NT2/D1 (cell line): ENCODE data around the gene OR1S1.
"Not testable (repeated sequence)": the region's sequence is repeated elsewhere in the genome, so short reads cannot be mapped to it uniquely, and the experiment has no call there.

ENCODE experiments used
- DNase-seq: peaks from one replicate; pipeline ENCODE4 v3.0.0-alpha.2; 2011; ENCODE audit warnings: low read depth, low spot score
- H3K27me3 ChIP-seq: 2 replicates; pipeline ENCODE4 v1.6.0; 2011; ENCODE audit warnings: mild to moderate bottlenecking; ENCODE audit not compliant: insufficient read length, insufficient read depth
- H3K36me3 ChIP-seq: 2 replicates; pipeline ENCODE4 v1.6.1; 2011; ENCODE audit warnings: mild to moderate bottlenecking, low read length, mixed read lengths; ENCODE audit not compliant: insufficient read depth, insufficient read length
- H3K4me1 ChIP-seq: 2 replicates; pipeline ENCODE4 v1.5.1; 2011; ENCODE audit not compliant: insufficient read depth, insufficient read length
- H3K4me3 ChIP-seq: 2 replicates; pipeline ENCODE4 v1.5.1; 2011; ENCODE audit warnings: low read depth; ENCODE audit not compliant: insufficient read length
- H3K9ac ChIP-seq: 2 replicates; pipeline ENCODE4 v1.6.0; 2011; ENCODE audit warnings: low read depth; ENCODE audit not compliant: insufficient read length
- H3K9me3 ChIP-seq: 2 replicates; pipeline ENCODE4 v1.5.1; 2011; ENCODE audit warnings: mild to moderate bottlenecking, low read length; ENCODE audit not compliant: insufficient read depth
- SUZ12 ChIP-seq: IDR thresholded peaks from 2 replicates; pipeline ENCODE4 v1.6.1; 2011; ENCODE audit not compliant: insufficient read length, insufficient read depth; ENCODE audit errors: extremely low read depth
- YY1 ChIP-seq: IDR thresholded peaks from 2 replicates; pipeline ENCODE4 v1.6.1; 2011; ENCODE audit not compliant: insufficient read length, insufficient read depth
- ZNF274 ChIP-seq: IDR thresholded peaks from 2 replicates; pipeline ENCODE4 v1.6.1; 2011; ENCODE audit warnings: mild to moderate bottlenecking, low read depth, low read length

OR1S1 gene

DNA sequence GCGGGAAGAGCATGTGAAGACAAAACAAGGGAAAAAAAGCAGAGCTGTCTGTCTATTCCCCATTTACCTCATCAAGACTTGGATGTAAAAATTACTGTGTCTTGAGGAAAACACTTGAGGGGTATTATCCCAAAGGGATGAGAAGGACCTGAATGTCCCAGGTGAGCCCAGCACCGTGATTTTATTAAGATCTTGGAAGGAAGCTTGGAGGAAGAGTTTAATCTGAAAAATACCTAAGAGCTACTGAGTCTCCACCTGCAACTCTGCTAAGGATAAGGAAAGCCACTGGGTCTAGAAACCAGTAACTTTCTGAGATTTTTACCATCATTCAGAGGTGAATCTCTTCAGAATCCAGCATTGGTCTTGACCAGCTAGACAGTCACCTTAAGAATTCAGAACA, at the start of gene OR1S1:
Gene OR1S1, plus strand, starts transcription at position 301 of the 400 bp plus-strand sequence.
- H3K4me1 ChIP-seq, H3K9me3 ChIP-seq, DNase-seq, H3K36me3 ChIP-seq, H3K4me3 ChIP-seq, H3K9ac ChIP-seq, H3K27me3 ChIP-seq: not testable (repeated sequence)

DNA sequence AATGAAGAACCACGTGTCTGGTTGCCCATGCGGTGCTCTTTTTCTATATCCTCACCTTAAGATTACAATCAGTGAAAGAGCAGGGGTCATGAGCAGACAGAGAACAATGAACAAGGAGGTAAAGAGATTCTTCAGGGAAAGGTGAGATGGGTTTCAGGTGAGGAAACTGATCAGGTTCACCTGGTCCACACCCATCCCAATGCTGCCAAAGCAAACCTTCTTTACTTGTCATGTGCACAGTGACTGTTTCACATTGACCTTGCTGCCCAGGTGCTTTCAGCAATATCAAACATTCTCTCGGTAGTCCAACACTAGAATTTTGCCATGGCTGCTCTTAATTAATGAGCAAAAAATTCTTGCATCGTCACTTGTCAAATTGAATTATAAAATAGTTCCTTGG, 48.1 kb upstream of the OR1S1 start:
- DNase-seq, result no peak
- Histone ChIP-seq H3K27me3 (no peaks in the 10 kb centered on the region), H3K4me1 (no peaks in the 10 kb centered on the region), H3K36me3 (no peaks in the 10 kb centered on the region), H3K9me3 (no peaks in the 10 kb centered on the region), H3K4me3 (no peak overlapping the region), H3K9ac (no peak overlapping the region)
- TF ChIP-seq SUZ12 (no peak), ZNF274 (no peak), YY1 (no peak)

DNA sequence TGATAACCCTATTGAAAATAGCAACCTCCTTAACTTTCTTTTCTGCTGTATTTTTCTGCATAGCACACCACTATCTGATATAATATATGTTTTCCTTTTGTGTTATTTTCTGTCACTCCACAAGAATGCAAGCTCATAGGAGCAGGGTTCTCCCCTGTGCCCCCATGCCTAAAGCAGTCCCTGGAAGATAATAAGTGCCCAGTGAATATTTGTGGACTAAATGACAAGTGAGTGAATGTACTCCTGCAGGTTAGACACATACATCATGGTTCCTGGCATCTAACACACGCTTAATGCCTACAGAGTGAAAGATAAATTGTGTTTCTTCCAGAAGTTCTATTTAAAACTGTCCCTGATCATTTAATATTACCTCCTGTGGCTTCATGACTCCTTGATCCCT, 47.5 kb upstream of the OR1S1 start:
- no peaks in the 10 kb centered on the region for H3K27me3 ChIP-seq
- H3K4me1 ChIP-seq, result no peaks in the 10 kb centered on the region
- TF ChIP-seq ZNF274 (no peak), SUZ12 (no peak), YY1 (no peak)
- DNase-seq, result no peak
- no peak overlapping the region for H3K4me3 ChIP-seq
- H3K9me3 ChIP-seq, result no peaks in the 10 kb centered on the region
- no peaks in the 10 kb centered on the region for H3K36me3 ChIP-seq
- no peak overlapping the region for H3K9ac ChIP-seq

DNA sequence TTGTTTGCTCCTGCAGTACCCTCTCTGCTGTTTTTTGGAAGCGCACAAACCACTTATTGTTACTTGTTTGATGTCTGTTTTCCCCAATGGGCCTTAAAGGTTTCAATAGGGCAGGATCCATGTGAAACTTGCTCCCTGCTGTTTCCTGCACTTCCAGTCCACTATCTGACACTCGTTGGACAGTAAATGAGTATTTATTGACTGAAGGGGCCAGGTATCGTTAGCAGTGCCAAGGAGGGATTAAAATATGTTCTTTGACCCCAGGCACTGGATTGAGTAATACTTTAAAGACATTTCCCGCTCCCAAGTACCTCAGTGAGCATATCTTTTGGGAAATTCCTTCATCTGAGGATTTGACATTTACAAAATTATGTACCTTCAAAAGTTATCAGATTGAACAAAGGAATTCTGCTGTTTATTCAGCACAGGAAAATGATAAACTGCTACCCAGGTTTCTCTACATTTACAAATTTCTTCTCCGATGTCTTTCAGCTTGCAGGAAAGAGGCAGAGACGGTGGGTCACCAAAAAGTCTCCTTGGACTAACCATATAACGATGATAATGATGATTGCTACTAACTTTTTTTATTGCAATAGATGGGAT, 46.9 kb upstream of the OR1S1 start:
- Histone ChIP-seq H3K9ac (no peak overlapping the region), H3K9me3 (no peaks in the 10 kb centered on the region), H3K4me1 (no peaks in the 10 kb centered on the region), H3K4me3 (no peak overlapping the region), H3K36me3 (no peaks in the 10 kb centered on the region), H3K27me3 (no peaks in the 10 kb centered on the region)
- TF ChIP-seq ZNF274 (no peak), SUZ12 (no peak), YY1 (no peak)
- DNase-seq, result no peak

DNA sequence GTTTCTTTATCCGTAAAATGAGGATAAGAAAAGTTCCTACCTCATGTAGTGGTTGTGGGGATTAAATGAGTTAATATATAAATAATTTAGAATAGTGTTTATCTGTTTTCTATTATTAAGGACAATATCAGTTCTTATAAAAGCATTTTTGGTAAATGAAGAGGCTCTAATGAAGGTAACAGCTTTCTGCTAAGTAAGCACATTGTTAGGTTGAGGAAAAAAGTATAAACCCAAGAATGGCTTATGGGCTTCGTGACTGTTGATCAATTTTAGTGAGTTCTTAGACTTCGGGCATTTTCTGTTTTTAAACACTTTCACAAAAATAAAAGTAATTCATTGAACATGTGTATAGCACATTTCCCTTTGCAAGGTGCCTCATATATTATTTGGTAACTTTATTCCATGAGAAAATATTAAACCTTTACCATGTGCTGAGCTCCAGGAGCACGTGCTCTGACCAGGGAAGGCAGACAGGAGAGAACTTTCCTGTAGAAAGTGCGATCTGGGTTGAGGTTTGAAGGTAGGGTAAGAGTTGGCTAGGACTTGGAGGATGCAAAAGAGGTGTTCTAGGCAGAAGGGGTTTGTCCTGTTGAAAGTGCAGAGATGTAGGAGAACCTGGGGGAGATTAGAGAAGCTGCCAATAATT, 35.0 kb upstream of the OR1S1 start:
- DNase-seq, result no peak
- Histone ChIP-seq H3K36me3 (no peaks in the 10 kb centered on the region), H3K9me3 (no peaks in the 10 kb centered on the region), H3K27me3 (no peaks in the 10 kb centered on the region), H3K4me1 (no peaks in the 10 kb centered on the region), H3K4me3 (no peak overlapping the region), H3K9ac (no peak overlapping the region)
- TF ChIP-seq ZNF274, result no peak
- no peak for TF ChIP-seq YY1
- no peak for TF ChIP-seq SUZ12

DNA sequence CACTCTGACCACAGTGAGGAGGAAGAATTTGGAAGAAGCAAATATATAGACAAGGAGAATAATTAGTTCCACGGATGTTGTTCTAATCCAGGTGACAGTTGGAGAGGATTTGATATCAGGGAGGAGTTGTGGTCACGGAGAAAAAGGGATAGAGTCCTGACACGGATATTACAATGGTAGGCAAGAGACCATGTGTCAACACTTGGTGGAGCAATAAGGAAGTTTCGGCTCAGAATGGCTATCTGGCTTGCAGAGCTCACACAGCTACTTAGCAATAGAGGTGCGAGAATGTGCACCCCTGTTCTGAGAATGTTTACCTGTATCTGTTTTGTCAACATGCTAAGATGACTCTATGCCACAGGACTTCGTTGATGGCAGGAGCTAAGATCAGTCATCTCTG, 34.1 kb upstream of the OR1S1 start:
- no peak for TF ChIP-seq SUZ12
- TF ChIP-seq YY1, result no peak
- Histone ChIP-seq H3K9ac (no peak overlapping the region), H3K27me3 (no peaks in the 10 kb centered on the region), H3K4me1 (no peaks in the 10 kb centered on the region), H3K36me3 (no peaks in the 10 kb centered on the region), H3K4me3 (no peak overlapping the region), H3K9me3 (no peaks in the 10 kb centered on the region)
- no peak for DNase-seq

DNA sequence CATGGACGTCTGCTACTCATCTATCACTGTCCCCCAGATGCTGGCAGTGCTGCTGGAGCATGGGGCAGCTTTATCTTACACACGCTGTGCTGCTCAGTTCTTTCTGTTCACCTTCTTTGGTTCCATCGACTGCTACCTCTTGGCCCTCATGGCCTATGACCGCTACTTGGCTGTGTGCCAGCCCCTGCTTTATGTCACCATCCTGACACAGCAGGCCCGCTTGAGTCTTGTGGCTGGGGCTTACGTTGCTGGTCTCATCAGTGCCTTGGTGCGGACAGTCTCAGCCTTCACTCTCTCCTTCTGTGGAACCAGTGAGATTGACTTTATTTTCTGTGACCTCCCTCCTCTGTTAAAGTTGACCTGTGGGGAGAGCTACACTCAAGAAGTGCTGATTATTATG, 32.9 kb upstream of the OR1S1 start:
- no peak for DNase-seq
- TF ChIP-seq YY1 (no peak), ZNF274 (no peak), SUZ12 (no peak)
- no peak overlapping the region for H3K9ac ChIP-seq

DNA sequence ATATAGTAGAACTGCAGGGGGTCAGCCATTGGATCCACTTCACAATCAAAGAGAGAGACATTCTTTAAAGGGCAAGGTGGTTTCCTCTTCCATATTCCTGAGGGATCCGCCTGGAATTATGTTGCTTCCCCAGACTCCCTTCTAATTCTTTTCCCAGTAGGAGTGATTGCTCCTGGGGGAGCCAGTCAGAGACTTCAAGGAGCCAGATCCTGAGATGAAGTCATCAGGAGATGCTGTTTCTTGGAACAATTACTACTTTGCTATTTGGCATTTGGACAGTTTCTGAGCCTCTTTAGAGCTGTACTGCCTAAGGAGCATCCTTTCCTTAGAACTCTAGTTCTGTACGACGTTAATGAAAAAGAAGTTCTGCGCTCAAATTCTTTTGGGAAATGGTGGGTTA, 25.6 kb upstream of the OR1S1 start:
- no peaks in the 10 kb centered on the region for H3K36me3 ChIP-seq
- H3K9ac ChIP-seq, result no peak overlapping the region
- H3K4me3 ChIP-seq, result no peak overlapping the region
- no peak for DNase-seq
- no peaks in the 10 kb centered on the region for H3K9me3 ChIP-seq
- H3K4me1 ChIP-seq, result no peaks in the 10 kb centered on the region
- H3K27me3 ChIP-seq, result no peaks in the 10 kb centered on the region
- no peak for TF ChIP-seq ZNF274
- TF ChIP-seq SUZ12, result no peak
- no peak for TF ChIP-seq YY1

More for the DNA sequence above, 32.9 kb upstream of the OR1S1 start:
- Histone ChIP-seq H3K4me3 (no peak overlapping the region), H3K27me3 (no peaks in the 10 kb centered on the region), H3K4me1 (no peaks in the 10 kb centered on the region), H3K36me3 (no peaks in the 10 kb centered on the region), H3K9me3 (no peaks in the 10 kb centered on the region)
